ENCODE results near the gene SLC5A9.
"Not testable (repeated sequence)": the region's sequence is repeated elsewhere in the genome, so short reads cannot be mapped to it uniquely, and the experiment has no call there.

Gene SLC5A9

GRCh38 chr1:48222501-48223242 is at the start of gene SLC5A9:
TSS of gene SLC5A9 (plus strand) at chr1:48222716. CDS start at chr1:48222737, 21 bp downstream.
- DNase-seq: no peak

GRCh38 chr1:48175116-48175515 is 47.4 kb upstream of the SLC5A9 start:
- peak in 1 of 2 experiments; percentile 21 for DNase-seq

GRCh38 chr1:48177257-48177656 is 45.3 kb upstream of the SLC5A9 start:
- DNase-seq: no peak

- peak in 1 of 2 experiments; percentile 12 for DNase-seq
These were observed 40.7 kb upstream of the SLC5A9 start for GRCh38 chr1:48181669-48182367.

- peak; percentile 92 to 98 for DNase-seq
These were observed 40.1 kb upstream of the SLC5A9 start for GRCh38 chr1:48182439-48182838.

GRCh38 chr1:48186306-48186839 is 36.1 kb upstream of the SLC5A9 start:
- no peak for DNase-seq

GRCh38 chr1:48187969-48188563 is 34.5 kb upstream of the SLC5A9 start:
- DNase-seq: no peak

GRCh38 chr1:48190881-48191280 is 31.6 kb upstream of the SLC5A9 start:
- DNase-seq: no peak

GRCh38 chr1:48194801-48195200 is 27.7 kb upstream of the SLC5A9 start:
- no peak for DNase-seq

GRCh38 chr1:48196237-48196636 is 26.3 kb upstream of the SLC5A9 start:
- DNase-seq: no peak

GRCh38 chr1:48198970-48199369 is 23.5 kb upstream of the SLC5A9 start:
- no peak for DNase-seq

GRCh38 chr1:48200166-48200900 is 22.2 kb upstream of the SLC5A9 start:
- no peak for DNase-seq

GRCh38 chr1:48202030-48202752 is 20.3 kb upstream of the SLC5A9 start:
- DNase-seq: peak; percentile 67 to 84

GRCh38 chr1:48203287-48203900 is 19.1 kb upstream of the SLC5A9 start:
- DNase-seq: peak in 1 of 2 experiments; percentile 45

GRCh38 chr1:48205522-48205921 is 17.0 kb upstream of the SLC5A9 start:
- no peak for DNase-seq

- no peak for DNase-seq
These were observed 16.1 kb upstream of the SLC5A9 start for GRCh38 chr1:48206371-48206770.

- no peak for DNase-seq
These were observed 15.4 kb upstream of the SLC5A9 start for GRCh38 chr1:48207131-48207530.

- no peak for DNase-seq
These were observed 14.9 kb upstream of the SLC5A9 start for GRCh38 chr1:48207536-48208075.

GRCh38 chr1:48208251-48208650 is 14.3 kb upstream of the SLC5A9 start:
- DNase-seq: no peak

GRCh38 chr1:48208652-48209051 is 13.9 kb upstream of the SLC5A9 start:
- DNase-seq: no peak

- not testable (repeated sequence) for DNase-seq
These were observed 9.1 kb upstream of the SLC5A9 start for GRCh38 chr1:48213462-48213861.
